Measurements from ENCODE around the gene LUC7L2.

The LUC7L2 gene

GRCh38 chr7:139361523-139361922 is 1.8 kb downstream of the LUC7L2 start:
- H3K4me3 ChIP-seq (ENCODE audit: low read length) = peak overlapping the region; percentile 91
- no peaks in the 10 kb centered on the region for H3K27me3 ChIP-seq (replicated peaks; ENCODE audit: insufficient read depth, low read length)
- H4K20me1 ChIP-seq (ENCODE audit: insufficient read depth, low read length) = peaks cover 57% of the 10 kb centered on the region
- DNase-seq = no peak
- peak overlapping the region; percentile 68 for H3K4me2 ChIP-seq (ENCODE audit: low read depth, low read length)
- no peak overlapping the region for H2AFZ ChIP-seq (ENCODE audit: low read length)
- H3K9ac ChIP-seq (ENCODE audit: low read length) = peak overlapping the region; percentile 94
- H3F3A ChIP-seq (ENCODE audit: insufficient read depth, low read length) = peaks cover 26% of the 10 kb centered on the region
- H3K27ac ChIP-seq (ENCODE audit: low read length) = no peak overlapping the region
- no peaks in the 10 kb centered on the region for H3K9me2 ChIP-seq (replicated peaks; ENCODE audit: insufficient read depth, low read length)
- H3K79me2 ChIP-seq (ENCODE audit: low read length) = peaks cover 74% of the 10 kb centered on the region
- no peaks in the 10 kb centered on the region for H3K9me3 ChIP-seq (replicated peaks; ENCODE audit: insufficient read depth, low read length)
- peaks cover 16% of the 10 kb centered on the region; the same call in 1 of the 2 replicates for H3K4me1 ChIP-seq (ENCODE audit: low read length)
- TF ChIP-seq EZH2phosphoT487 (IDR thresholded peaks at IDR 0.05; ENCODE audit: low read length) = no peak
- no peak for TF ChIP-seq EZH2 (optimal IDR thresholded peaks at IDR 0.05; ENCODE audit: low read depth, low read length)
- TF ChIP-seq, protein P1, sequence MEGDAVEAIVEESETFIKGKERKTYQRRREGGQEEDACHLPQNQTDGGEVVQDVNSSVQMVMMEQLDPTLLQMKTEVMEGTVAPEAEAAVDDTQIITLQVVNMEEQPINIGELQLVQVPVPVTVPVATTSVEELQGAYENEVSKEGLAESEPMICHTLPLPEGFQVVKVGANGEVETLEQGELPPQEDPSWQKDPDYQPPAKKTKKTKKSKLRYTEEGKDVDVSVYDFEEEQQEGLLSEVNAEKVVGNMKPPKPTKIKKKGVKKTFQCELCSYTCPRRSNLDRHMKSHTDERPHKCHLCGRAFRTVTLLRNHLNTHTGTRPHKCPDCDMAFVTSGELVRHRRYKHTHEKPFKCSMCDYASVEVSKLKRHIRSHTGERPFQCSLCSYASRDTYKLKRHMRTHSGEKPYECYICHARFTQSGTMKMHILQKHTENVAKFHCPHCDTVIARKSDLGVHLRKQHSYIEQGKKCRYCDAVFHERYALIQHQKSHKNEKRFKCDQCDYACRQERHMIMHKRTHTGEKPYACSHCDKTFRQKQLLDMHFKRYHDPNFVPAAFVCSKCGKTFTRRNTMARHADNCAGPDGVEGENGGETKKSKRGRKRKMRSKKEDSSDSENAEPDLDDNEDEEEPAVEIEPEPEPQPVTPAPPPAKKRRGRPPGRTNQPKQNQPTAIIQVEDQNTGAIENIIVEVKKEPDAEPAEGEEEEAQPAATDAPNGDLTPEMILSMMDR (IDR thresholded peaks at IDR 0.05; ENCODE audit: low read length) = no peak
- H3K36me3 ChIP-seq (replicated peaks; ENCODE audit: insufficient read depth, low read length) = peaks cover 5% of the 10 kb centered on the region; the same call in 1 of the 2 replicates

DNA sequence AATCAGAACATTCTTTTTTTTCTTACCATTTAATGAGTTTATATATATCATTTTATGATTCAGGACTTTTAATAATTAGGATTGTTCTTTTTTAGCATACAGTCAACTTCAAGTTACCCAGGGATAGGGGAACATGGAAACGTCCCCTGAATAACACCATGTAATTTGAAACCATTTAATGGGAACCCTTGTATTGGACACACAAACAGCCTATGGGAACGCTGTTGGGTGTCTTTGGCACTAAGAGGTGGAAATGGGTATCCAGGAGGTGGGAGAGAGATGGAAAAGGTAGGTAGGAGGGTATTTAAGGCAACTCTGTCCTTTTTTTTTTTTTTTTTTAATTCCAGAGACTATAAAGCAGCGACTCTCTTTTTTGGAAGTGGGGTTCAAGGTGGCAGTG is 2.6 kb downstream of the LUC7L2 start:
- Histone ChIP-seq H3K9me2 (replicated peaks; ENCODE audit: insufficient read depth, low read length) (no peaks in the 10 kb centered on the region), H3K27me3 (replicated peaks; ENCODE audit: insufficient read depth, low read length) (no peaks in the 10 kb centered on the region), H3K9me3 (replicated peaks; ENCODE audit: insufficient read depth, low read length) (no peaks in the 10 kb centered on the region), H3F3A (ENCODE audit: insufficient read depth, low read length) (peaks cover 26% of the 10 kb centered on the region), H3K27ac (ENCODE audit: low read length) (no peak overlapping the region), H3K4me3 (ENCODE audit: low read length) (no peak overlapping the region), H4K20me1 (ENCODE audit: insufficient read depth, low read length) (peaks cover 61% of the 10 kb centered on the region), H3K9ac (ENCODE audit: low read length) (no peak overlapping the region; the same call in 1 of the 2 replicates), H2AFZ (ENCODE audit: low read length) (no peak overlapping the region), H3K4me1 (ENCODE audit: low read length) (peaks cover 16% of the 10 kb centered on the region; the same call in 1 of the 2 replicates), H3K4me2 (ENCODE audit: low read depth, low read length) (peak overlapping the region; percentile 10; the same call in 1 of the 2 replicates), H3K79me2 (ENCODE audit: low read length) (peaks cover 81% of the 10 kb centered on the region), H3K36me3 (replicated peaks; ENCODE audit: insufficient read depth, low read length) (peaks cover 5% of the 10 kb centered on the region; the same call in 1 of the 2 replicates)
- TF ChIP-seq EZH2 (optimal IDR thresholded peaks at IDR 0.05; ENCODE audit: low read depth, low read length) = no peak
- TF ChIP-seq, protein P1 (IDR thresholded peaks at IDR 0.05; ENCODE audit: low read length) = no peak
- DNase-seq = no peak

DNA sequence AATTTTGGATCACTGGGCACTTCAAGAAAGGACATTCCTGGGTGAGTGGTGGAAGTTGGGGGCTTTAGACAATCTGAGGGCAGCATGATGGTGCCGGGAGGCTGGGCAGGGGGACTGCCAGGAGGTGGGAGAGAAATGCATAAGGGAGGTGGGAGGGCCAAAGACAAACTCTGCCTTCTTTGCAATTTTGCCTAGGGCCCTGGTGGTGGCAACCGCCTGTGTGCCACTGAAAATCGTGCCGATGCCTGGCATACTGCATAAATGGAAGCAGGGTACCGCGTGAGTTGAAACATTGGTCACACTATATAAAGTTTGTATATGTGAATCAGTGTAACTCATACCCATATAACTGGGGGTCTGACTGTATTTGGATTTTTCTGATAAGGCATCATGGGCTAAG is 3.3 kb downstream of the LUC7L2 start:
- no peak for TF ChIP-seq EZH2 (optimal IDR thresholded peaks at IDR 0.05; ENCODE audit: low read depth, low read length)
- TF ChIP-seq, protein P1 (IDR thresholded peaks at IDR 0.05; ENCODE audit: low read length) = no peak
- TF ChIP-seq EZH2phosphoT487 (IDR thresholded peaks at IDR 0.05; ENCODE audit: low read length) = no peak
- H3K36me3 ChIP-seq (replicated peaks; ENCODE audit: insufficient read depth, low read length) = peaks cover 10% of the 10 kb centered on the region; the same call in 1 of the 2 replicates
- no peaks in the 10 kb centered on the region for H3K27me3 ChIP-seq (replicated peaks; ENCODE audit: insufficient read depth, low read length)
- H3K4me2 ChIP-seq (ENCODE audit: low read depth, low read length) = peak overlapping the region; percentile 10; the same call in 1 of the 2 replicates
- peaks cover 85% of the 10 kb centered on the region for H3K79me2 ChIP-seq (ENCODE audit: low read length)
- H3F3A ChIP-seq (ENCODE audit: insufficient read depth, low read length) = peaks cover 24% of the 10 kb centered on the region
- H3K9ac ChIP-seq (ENCODE audit: low read length) = no peak overlapping the region
- H3K4me1 ChIP-seq (ENCODE audit: low read length) = peaks cover 16% of the 10 kb centered on the region; the same call in 1 of the 2 replicates
- no peak overlapping the region for H2AFZ ChIP-seq (ENCODE audit: low read length)
- H3K4me3 ChIP-seq (ENCODE audit: low read length) = no peak overlapping the region
- H4K20me1 ChIP-seq (ENCODE audit: insufficient read depth, low read length) = peaks cover 68% of the 10 kb centered on the region
- no peaks in the 10 kb centered on the region for H3K9me3 ChIP-seq (replicated peaks; ENCODE audit: insufficient read depth, low read length)
- no peak overlapping the region for H3K27ac ChIP-seq (ENCODE audit: low read length)
- H3K9me2 ChIP-seq (replicated peaks; ENCODE audit: insufficient read depth, low read length) = no peaks in the 10 kb centered on the region
- no peak for DNase-seq

Data from MM.1S (cell line).